SJCRH30 (cell line): ENCODE measurements around the gene NLRP11. TPM values are rescaled to one million over a fixed set of nuclear protein-coding genes. Genes with fewer than 3 reads are reported as not detected.

Experiments used
- DNase-seq, 2 experiments: peaks; one replicate each; pipeline ENCODE4 v3.0.0-alpha.2; 2015 to 2020
- H3K27ac ChIP-seq: fragments of 250-450 bp; sonication (Bioruptor Pico); 2 replicates; pipeline ENCODE4 v1.5.1; 2020; ENCODE audit warnings: mild to moderate bottlenecking, moderate library complexity
- H3K27me3 ChIP-seq: fragments of 250-450 bp; sonication (Bioruptor Pico); 2 replicates; pipeline ENCODE4 v1.5.1; 2020; ENCODE audit warnings: mild to moderate bottlenecking, moderate library complexity
- H3K36me3 ChIP-seq: fragments of 250-450 bp; sonication (Bioruptor Pico); 2 replicates; pipeline ENCODE4 v1.5.1; 2020; ENCODE audit warnings: mild to moderate bottlenecking, moderate library complexity
- H3K4me1 ChIP-seq: fragments of 250-450 bp; sonication (Bioruptor Pico); 2 replicates; pipeline ENCODE4 v1.5.1; 2020; ENCODE audit warnings: mild to moderate bottlenecking, moderate library complexity
- H3K4me3 ChIP-seq: fragments of 250-450 bp; sonication (Bioruptor Pico); 2 replicates; pipeline ENCODE4 v1.5.1; 2020; ENCODE audit warnings: mild to moderate bottlenecking, moderate library complexity
- H3K9me3 ChIP-seq: fragments of 250-450 bp; sonication (Bioruptor Pico); replicated peaks from 2 replicates; pipeline ENCODE4 v1.5.1; 2020; ENCODE audit warnings: mild to moderate bottlenecking, moderate library complexity
- total RNA-seq: library from RNA; depleted of rRNA; stranded (reverse); fragments of >200 nt; shearing (Covaris generic); gene quantifications from 2 replicates; pipeline ENCODE4 v1.2.3, GENCODE V29; 2014; rRNA removed

NLRP11 gene
- total RNA-seq, 1 experiment from 2014 or later = 4.9 TPM

- Histone ChIP-seq H3K4me1 (no peaks in the 10 kb centered on the region), H3K4me3 (no peak overlapping the region), H3K9me3 (no peaks in the 10 kb centered on the region), H3K36me3 (no peaks in the 10 kb centered on the region), H3K27ac (no peak overlapping the region), H3K27me3 (no peaks in the 10 kb centered on the region; the same call in 1 of the 2 replicates)
- DNase-seq = no peak
Measured at GRCh38 chr19:55750715-55751114, 81.1 kb downstream of the NLRP11 start.

GRCh38 chr19:55738302-55738701 is 93.5 kb downstream of the NLRP11 start, which contains the start of gene NLRP9:
Gene NLRP9 (minus strand): TSS chr19:55738402. CDS start chr19:55738374, 28 bp downstream.
- peaks cover 4% of the 10 kb centered on the region; the same call in 1 of the 2 replicates for H3K27me3 ChIP-seq
- no peak for DNase-seq
- no peak within 1 kb of the TSS for H3K4me3 ChIP-seq
- no peaks in the 10 kb centered on the region for H3K9me3 ChIP-seq
- H3K4me1 ChIP-seq = no peaks in the 10 kb centered on the region
- no peaks in the 10 kb centered on the region for H3K36me3 ChIP-seq
- H3K27ac ChIP-seq = no peak within 1 kb of the TSS

Other genes starting within 250 kb of the NLRP11 start
- gene FIZ1, start 232.5 kb downstream of the NLRP11 start, total RNA-seq = 7.9 and 10.3 TPM in 2 replicates
- gene ZNF524, start 231.7 kb downstream of the NLRP11 start, total RNA-seq = 2.7 and 3.2 TPM in 2 replicates
- 1.7 and 2.0 TPM in 2 replicates for gene ZNF865, start 226.4 kb downstream of the NLRP11 start, total RNA-seq
- 2.7 and 3.1 TPM in 2 replicates for gene ZNF784, start 207.4 kb downstream of the NLRP11 start, total RNA-seq
- gene ZNF580, start 191.0 kb downstream of the NLRP11 start, total RNA-seq = 7.9 and 8.0 TPM in 2 replicates
- 17.9 and 18.7 TPM in 2 replicates for gene ZNF581, start 188.3 kb downstream of the NLRP11 start, total RNA-seq
- gene CCDC106, start 183.8 kb downstream of the NLRP11 start, total RNA-seq = 9.7 and 10.8 TPM in 2 replicates
- gene U2AF2, start 177.0 kb downstream of the NLRP11 start, total RNA-seq = 131 and 136 TPM in 2 replicates
- gene EPN1, start 156.8 kb downstream of the NLRP11 start, total RNA-seq = 45.6 and 59.8 TPM in 2 replicates
- gene NLRP9, start 93.6 kb downstream of the NLRP11 start, total RNA-seq = 0.02 TPM in 1 of 2 replicates, not detected in the other
- 1.1 TPM in 2 replicates for gene RFPL4A, start 72.9 kb downstream of the NLRP11 start, total RNA-seq
- 0.61 and 1.1 TPM in 2 replicates for gene RFPL4AL1, start 62.9 kb downstream of the NLRP11 start, total RNA-seq
- gene NLRP4, start 4.5 kb upstream of the NLRP11 start, total RNA-seq = not detected in 2 replicates
- gene NLRP13, start 100.3 kb upstream of the NLRP11 start, total RNA-seq = not detected in 2 replicates
- 0.08 TPM in 1 of 2 replicates, not detected in the other for gene NLRP8, start 115.8 kb upstream of the NLRP11 start, total RNA-seq
- not detected in 2 replicates for gene NLRP5, start 154.8 kb upstream of the NLRP11 start, total RNA-seq